Osteoblast (primary cell): ENCODE measurements around the gene SEMA4B. TPM values are rescaled to one million over a fixed set of nuclear protein-coding genes. Genes with fewer than 3 reads are reported as not detected.
A peak's percentile ranks its signal among the peaks of the same experiment; 100 is the strongest.

ENCODE experiments used
- DNase-seq: peaks from one replicate; pipeline ENCODE4 v3.0.0; 2011; ENCODE audit warnings: low spot score, mixed read lengths; ENCODE audit not compliant: insufficient read length; ENCODE audit errors: missing footprints
- H2AFZ ChIP-seq: 2 replicates; pipeline ENCODE4 v1.6.0; 2011; ENCODE audit warnings: mild to moderate bottlenecking, low read length
- H3K27ac ChIP-seq: 2 replicates; pipeline ENCODE4 v1.5.1; 2011; ENCODE audit warnings: mild to moderate bottlenecking, low read depth, low read length, moderate library complexity
- H3K27me3 ChIP-seq: 2 replicates; pipeline ENCODE4 v1.6.0; 2012; ENCODE audit warnings: mild to moderate bottlenecking, control low read depth, inconsistent platforms, low read length, moderate library complexity; ENCODE audit not compliant: insufficient read depth
- H3K36me3 ChIP-seq: 2 replicates; pipeline ENCODE4 v1.5.1; 2011; ENCODE audit warnings: mild to moderate bottlenecking, low read length, control low read depth, moderate library complexity; ENCODE audit not compliant: insufficient read depth
- H3K4me1 ChIP-seq: 2 replicates; pipeline ENCODE4 v1.5.1; 2011; ENCODE audit warnings: mild to moderate bottlenecking, low read length, control low read depth, moderate library complexity; ENCODE audit not compliant: insufficient read depth
- H3K4me2 ChIP-seq: 2 replicates; pipeline ENCODE4 v1.6.0; 2011; ENCODE audit warnings: mild to moderate bottlenecking, low read length; ENCODE audit not compliant: insufficient read depth
- H3K4me3 ChIP-seq: fragments of 200-600 bp; sonication (generic); 3 replicates; pipeline ENCODE4 v1.5.1; 2012; ENCODE audit warnings: mild to moderate bottlenecking, low read length, inconsistent platforms; ENCODE audit not compliant: insufficient read depth
- H3K79me2 ChIP-seq: 2 replicates; pipeline ENCODE4 v1.6.0; 2012; ENCODE audit warnings: mild to moderate bottlenecking, low read length, control low read depth, inconsistent platforms; ENCODE audit not compliant: insufficient read depth
- H3K9me3 ChIP-seq: 2 replicates; pipeline ENCODE4 v1.5.1; 2011; ENCODE audit warnings: low read depth, low read length, control low read depth
- H4K20me1 ChIP-seq: 2 replicates; pipeline ENCODE4 v1.6.0; 2012; ENCODE audit warnings: mild to moderate bottlenecking, low read length, control low read depth; ENCODE audit not compliant: insufficient read depth
- total RNA-seq: library from RNA; depleted of rRNA; stranded (reverse); fragments of >200 nt; gene quantifications from 2 replicates; pipeline ENCODE4 v1.2.3, GENCODE V29; 2012
- TF ChIP-seq, protein P1 (sequence below): IDR thresholded peaks from 2 replicates; pipeline ENCODE4 v1.5.1; 2011; ENCODE audit warnings: mild to moderate bottlenecking, low read depth, low read length, moderate library complexity; ENCODE audit errors: extremely low read depth

SEMA4B gene
- total RNA-seq, 1 donor, result 8.7 TPM

DNA sequence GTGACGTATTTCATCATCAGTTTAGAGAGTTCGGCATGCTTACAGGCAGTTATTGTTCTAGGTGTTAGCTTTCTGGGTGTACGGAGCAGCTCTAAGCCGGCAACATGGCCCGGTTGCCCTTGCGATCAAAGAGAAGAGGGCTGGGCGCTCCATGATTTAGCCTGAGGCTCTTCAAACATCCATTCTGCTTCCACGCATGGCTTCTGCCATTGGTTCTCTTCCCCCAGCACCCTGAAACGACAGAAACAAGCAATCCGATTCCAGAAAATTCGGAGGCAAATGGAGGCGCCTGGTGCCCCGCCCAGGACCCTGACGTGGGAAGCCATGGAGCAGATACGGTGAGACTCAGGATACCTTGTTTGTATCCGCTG lies 64.9 kb downstream of the SEMA4B start:
- Histone ChIP-seq H2AFZ (peak overlapping the region; percentile 98), H3K79me2 (peaks cover 51% of the 10 kb centered on the region), H3K27ac (peak overlapping the region; percentile 93), H4K20me1 (peaks cover 26% of the 10 kb centered on the region), H3K4me2 (peak overlapping the region; percentile 96), H3K9me3 (no peaks in the 10 kb centered on the region), H3K27me3 (no peaks in the 10 kb centered on the region), H3K4me1 (peaks cover 33% of the 10 kb centered on the region), H3K4me3 (peak overlapping the region; percentile 95), H3K36me3 (peaks cover 26% of the 10 kb centered on the region)
- DNase-seq, result peak; percentile 66
- TF ChIP-seq, protein P1, sequence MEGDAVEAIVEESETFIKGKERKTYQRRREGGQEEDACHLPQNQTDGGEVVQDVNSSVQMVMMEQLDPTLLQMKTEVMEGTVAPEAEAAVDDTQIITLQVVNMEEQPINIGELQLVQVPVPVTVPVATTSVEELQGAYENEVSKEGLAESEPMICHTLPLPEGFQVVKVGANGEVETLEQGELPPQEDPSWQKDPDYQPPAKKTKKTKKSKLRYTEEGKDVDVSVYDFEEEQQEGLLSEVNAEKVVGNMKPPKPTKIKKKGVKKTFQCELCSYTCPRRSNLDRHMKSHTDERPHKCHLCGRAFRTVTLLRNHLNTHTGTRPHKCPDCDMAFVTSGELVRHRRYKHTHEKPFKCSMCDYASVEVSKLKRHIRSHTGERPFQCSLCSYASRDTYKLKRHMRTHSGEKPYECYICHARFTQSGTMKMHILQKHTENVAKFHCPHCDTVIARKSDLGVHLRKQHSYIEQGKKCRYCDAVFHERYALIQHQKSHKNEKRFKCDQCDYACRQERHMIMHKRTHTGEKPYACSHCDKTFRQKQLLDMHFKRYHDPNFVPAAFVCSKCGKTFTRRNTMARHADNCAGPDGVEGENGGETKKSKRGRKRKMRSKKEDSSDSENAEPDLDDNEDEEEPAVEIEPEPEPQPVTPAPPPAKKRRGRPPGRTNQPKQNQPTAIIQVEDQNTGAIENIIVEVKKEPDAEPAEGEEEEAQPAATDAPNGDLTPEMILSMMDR, result no peak

DNA sequence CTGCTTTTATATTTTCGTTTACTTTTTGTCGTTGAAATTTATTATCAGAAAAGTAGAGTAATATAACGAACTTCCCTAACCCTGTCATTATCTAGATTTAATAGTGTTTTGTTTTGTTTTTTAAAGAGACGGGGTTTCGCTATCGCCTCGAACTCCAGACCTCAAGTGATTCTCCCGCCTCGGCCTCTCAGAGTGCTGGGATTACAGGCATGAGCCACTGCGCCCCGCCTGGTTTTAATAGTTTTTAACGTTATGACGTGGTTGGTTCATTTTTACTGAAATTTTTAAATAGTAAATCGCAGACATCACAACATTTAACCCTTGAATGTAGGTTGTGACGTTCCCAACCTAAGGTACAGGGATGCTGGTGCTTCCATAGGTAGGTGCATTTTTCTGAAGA lies 65.4 kb downstream of the SEMA4B start:
- peaks cover 33% of the 10 kb centered on the region for H3K4me1 ChIP-seq
- peaks cover 55% of the 10 kb centered on the region for H3K79me2 ChIP-seq
- no peak for DNase-seq
- H3K36me3 ChIP-seq, result peaks cover 31% of the 10 kb centered on the region
- no peaks in the 10 kb centered on the region for H3K27me3 ChIP-seq
- no peaks in the 10 kb centered on the region for H3K9me3 ChIP-seq
- peak overlapping the region; percentile 93 for H3K27ac ChIP-seq
- peak overlapping the region; percentile 95 for H3K4me3 ChIP-seq
- peak overlapping the region; percentile 96 for H3K4me2 ChIP-seq
- peaks cover 30% of the 10 kb centered on the region for H4K20me1 ChIP-seq
- TF ChIP-seq, protein P1, result no peak
- peak overlapping the region; percentile 98 for H2AFZ ChIP-seq

DNA sequence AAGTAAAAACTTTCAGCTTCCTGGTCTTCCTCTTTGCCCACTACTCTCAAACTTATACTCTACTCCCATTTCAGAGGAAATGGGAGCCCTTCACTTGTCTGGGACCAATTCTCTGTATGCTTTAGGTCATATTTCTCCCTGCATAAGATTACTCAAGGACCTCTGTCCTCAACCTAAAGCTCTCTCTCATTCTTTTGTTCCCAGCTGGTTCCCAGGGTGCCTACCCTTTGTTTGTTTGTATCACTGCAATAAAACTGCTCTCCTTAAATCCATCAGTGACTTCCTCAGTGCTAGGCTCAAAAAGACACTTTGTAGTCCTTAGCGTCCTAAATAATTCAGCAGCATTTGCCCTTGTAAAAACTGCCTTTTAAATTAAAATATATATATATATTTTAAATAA lies 67.3 kb downstream of the SEMA4B start:
- DNase-seq, result no peak
- H3K4me3 ChIP-seq, result no peak overlapping the region
- H3K4me2 ChIP-seq, result peak overlapping the region; percentile 12
- H3K4me1 ChIP-seq, result peaks cover 24% of the 10 kb centered on the region
- H2AFZ ChIP-seq, result no peak overlapping the region
- H3K9me3 ChIP-seq, result no peaks in the 10 kb centered on the region
- TF ChIP-seq, protein P1, result no peak
- H3K36me3 ChIP-seq, result peaks cover 42% of the 10 kb centered on the region
- H3K27ac ChIP-seq, result no peak overlapping the region
- peaks cover 38% of the 10 kb centered on the region for H4K20me1 ChIP-seq
- H3K79me2 ChIP-seq, result peaks cover 73% of the 10 kb centered on the region
- H3K27me3 ChIP-seq, result no peaks in the 10 kb centered on the region

DNA sequence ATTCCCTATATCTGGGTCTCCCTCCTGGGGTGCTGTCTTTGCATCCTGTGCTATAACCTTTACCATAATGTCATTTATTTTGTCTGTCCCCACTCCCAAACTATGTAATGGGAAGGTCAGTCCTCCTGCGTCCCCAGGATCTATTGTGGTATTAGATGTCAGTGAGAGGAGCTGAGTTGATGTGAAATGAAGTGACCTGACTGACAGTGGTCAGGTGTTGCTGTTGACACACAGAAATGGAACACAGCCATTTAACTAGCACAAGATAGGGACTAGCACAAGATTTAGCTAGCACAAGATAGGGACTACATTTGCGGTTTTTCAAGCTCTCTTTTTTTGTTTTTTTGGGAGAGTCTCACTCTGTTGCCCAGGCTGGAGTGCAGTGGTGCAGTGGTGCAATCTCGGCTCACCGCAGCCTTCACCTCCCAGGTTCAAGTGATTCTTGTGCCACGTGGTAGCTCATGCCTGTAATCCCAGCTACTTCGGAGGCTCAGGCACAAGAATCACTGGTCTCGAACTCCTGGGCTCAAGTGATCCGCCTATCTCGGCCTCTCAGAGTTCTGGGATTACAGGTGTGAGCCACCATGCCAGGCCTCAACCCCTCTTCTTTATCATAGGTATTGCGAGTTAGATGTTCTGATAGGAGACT lies 69.5 kb downstream of the SEMA4B start:
- Histone ChIP-seq H3K27me3 (no peaks in the 10 kb centered on the region), H3K36me3 (peaks cover 42% of the 10 kb centered on the region)

More for the DNA sequence above, 69.5 kb downstream of the SEMA4B start:
- Histone ChIP-seq H4K20me1 (peaks cover 38% of the 10 kb centered on the region), H3K4me3 (no peak overlapping the region), H3K27ac (no peak overlapping the region), H2AFZ (no peak overlapping the region), H3K9me3 (no peaks in the 10 kb centered on the region), H3K4me1 (peaks cover 13% of the 10 kb centered on the region), H3K79me2 (peaks cover 73% of the 10 kb centered on the region), H3K4me2 (no peak overlapping the region)
- DNase-seq, result no peak
- TF ChIP-seq, protein P1, result no peak
